Esophagus muscularis mucosa (tissue), 3 donors: ENCODE data around the gene CNTNAP2.

Source experiments
- POLR2A ChIP-seq: fragments of 450-650 bp; IDR thresholded peaks from one replicate; pipeline ENCODE4 v1.6.1; 2017; ENCODE audit warnings: antibody characterized with exemption, moderate library complexity, mild to moderate bottlenecking, low read depth
- TF ChIP-seq, protein P1 (sequence below), 3 experiments: fragments of 200-600 bp in 2 of 3; fragments of 450-650 bp in 1 of 3; sonication (generic) in 2 of 3; IDR thresholded peaks; one replicate each; pipeline ENCODE4 v1.5.1; 2017 to 2019; ENCODE audit warnings: antibody characterized with exemption in 3 of 3, mild to moderate bottlenecking in 2 of 3, moderate library complexity in 1 of 3

DNA sequence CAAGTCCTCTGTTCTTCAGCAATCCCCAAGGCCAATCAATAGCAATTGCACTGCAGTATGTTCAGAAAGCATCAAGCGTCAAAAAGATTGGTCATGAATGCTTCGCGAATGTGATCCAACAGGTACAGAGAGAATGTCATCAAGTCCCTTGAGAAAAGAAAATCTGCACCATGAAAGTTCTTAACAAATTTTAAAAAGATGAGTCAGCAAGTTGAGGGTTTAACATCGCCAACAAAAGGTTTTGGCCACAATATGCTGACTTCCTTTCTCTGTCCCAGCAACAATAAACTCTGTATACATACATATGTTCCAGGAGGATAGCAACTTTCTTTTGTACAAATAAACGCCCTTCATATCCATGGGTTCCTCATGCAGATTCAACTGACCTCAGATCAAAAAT, 2305.4 kb downstream of the CNTNAP2 start:
- TF ChIP-seq, protein P1, sequence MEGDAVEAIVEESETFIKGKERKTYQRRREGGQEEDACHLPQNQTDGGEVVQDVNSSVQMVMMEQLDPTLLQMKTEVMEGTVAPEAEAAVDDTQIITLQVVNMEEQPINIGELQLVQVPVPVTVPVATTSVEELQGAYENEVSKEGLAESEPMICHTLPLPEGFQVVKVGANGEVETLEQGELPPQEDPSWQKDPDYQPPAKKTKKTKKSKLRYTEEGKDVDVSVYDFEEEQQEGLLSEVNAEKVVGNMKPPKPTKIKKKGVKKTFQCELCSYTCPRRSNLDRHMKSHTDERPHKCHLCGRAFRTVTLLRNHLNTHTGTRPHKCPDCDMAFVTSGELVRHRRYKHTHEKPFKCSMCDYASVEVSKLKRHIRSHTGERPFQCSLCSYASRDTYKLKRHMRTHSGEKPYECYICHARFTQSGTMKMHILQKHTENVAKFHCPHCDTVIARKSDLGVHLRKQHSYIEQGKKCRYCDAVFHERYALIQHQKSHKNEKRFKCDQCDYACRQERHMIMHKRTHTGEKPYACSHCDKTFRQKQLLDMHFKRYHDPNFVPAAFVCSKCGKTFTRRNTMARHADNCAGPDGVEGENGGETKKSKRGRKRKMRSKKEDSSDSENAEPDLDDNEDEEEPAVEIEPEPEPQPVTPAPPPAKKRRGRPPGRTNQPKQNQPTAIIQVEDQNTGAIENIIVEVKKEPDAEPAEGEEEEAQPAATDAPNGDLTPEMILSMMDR (IDR thresholded peaks at IDR 0.05), result no peak
- TF ChIP-seq POLR2A, result no peak
